HepG2 (cell line): ENCODE results near the gene KLK14. TPM values are rescaled to one million over a fixed set of nuclear protein-coding genes. Genes with fewer than 3 reads are reported as not detected.

Source experiments
- ATAC-seq: fragments of 200-7000 bp; cut with Tn5 transposase; 3 replicates; pipeline ENCODE4 v1.9.1; 2020; ENCODE audit warnings: mild to moderate bottlenecking, moderate library complexity
- BruUV-seq: library from RNA; stranded (reverse); fragments of 400-500 nt; replicated peaks from 2 replicates; lab custom pipeline; 2021; lab: Mats Ljungman, UMichigan
- CTCF ChIA-PET: fragments of 300-600 bp; formaldehyde crosslinking; extraction: SDS; loops from one replicate; lab custom pipeline; 2021; ENCODE audit warnings: low total read pairs, inconsistent platforms, low intra/inter-chr PET ratio; lab: Yijun Ruan, JAX
- POLR2A ChIA-PET: fragments of 350-600 bp; sonication (Branson Sonifier 250); formaldehyde crosslinking; loops from one replicate; lab custom pipeline; 2020; ENCODE audit warnings: antibody characterized with exemption, inconsistent platforms; lab: Yijun Ruan, JAX
- DNase-seq: peaks from one replicate; pipeline ENCODE4 v3.0.0-alpha.2; 2015; ENCODE audit warnings: low spot score
- FAIRE-seq: peaks from 3 replicates; lab custom pipeline; 2011; peaks lifted over from hg19 to GRCh38; lab: Jason Lieb, UNC
- H2AFZ ChIP-seq: one replicate; pipeline ENCODE4 v1.6.1; 2011; ENCODE audit warnings: low read length, inconsistent platforms
- H3K27ac ChIP-seq: fragments of 300-600 bp; 3 replicates; pipeline ENCODE4 v1.8.0; 2011; ENCODE audit warnings: mixed run types, mild to moderate bottlenecking, mixed read lengths, low read length, inconsistent platforms; ENCODE audit not compliant: insufficient read depth; ENCODE audit errors: extremely low read length
- H3K27me3 ChIP-seq, 2 experiments: fragments of 200-600 bp in 1 of 2; 2 replicates in 1 of 2; 3 replicates in 1 of 2; pipeline versions ENCODE4 v1.6.0 to v1.8.0; 2011; ENCODE audit warnings: low read length in 2 of 2, mild to moderate bottlenecking in 2 of 2, moderate library complexity in 2 of 2, inconsistent platforms in 1 of 2; ENCODE audit not compliant: insufficient read depth in 2 of 2, control insufficient read depth in 1 of 2
- H3K36me3 ChIP-seq, 2 experiments: fragments of 200-600 bp in 1 of 2; replicated peaks in 1 of 2; 2 replicates in 1 of 2; 3 replicates in 1 of 2; pipeline versions ENCODE4 v1.5.1 to v1.8.0; 2011; ENCODE audit warnings: low read length in 2 of 2, inconsistent platforms in 1 of 2; ENCODE audit not compliant: insufficient read depth in 2 of 2, control insufficient read depth in 1 of 2
- H3K4me1 ChIP-seq: 2 replicates; pipeline ENCODE4 v1.5.1; 2012; ENCODE audit warnings: low read length, inconsistent platforms; ENCODE audit not compliant: insufficient read depth
- H3K4me2 ChIP-seq: 2 replicates; pipeline ENCODE4 v1.6.0; 2011; ENCODE audit warnings: low read depth, low read length, inconsistent platforms
- H3K4me3 ChIP-seq, 3 experiments: fragments of 200-600 bp in 1 of 3; sonication (generic), shearing (Covaris generic) in 1 of 3; replicated peaks in 1 of 3; 2 replicates each; pipeline ENCODE4 v1.5.1; 2011 to 2016; ENCODE audit warnings: low read length in 3 of 3, inconsistent platforms in 2 of 3, low read depth in 2 of 3, mild to moderate bottlenecking in 2 of 3, control low read depth in 1 of 3, mixed read lengths in 1 of 3; ENCODE audit not compliant: insufficient read depth in 1 of 3
- H3K79me2 ChIP-seq: one replicate; pipeline ENCODE4 v1.6.1; 2011; ENCODE audit warnings: low read length, inconsistent platforms; ENCODE audit not compliant: insufficient read depth
- H3K9ac ChIP-seq: 2 replicates; pipeline ENCODE4 v1.6.0; 2011; ENCODE audit warnings: mild to moderate bottlenecking, low read depth, low read length, inconsistent platforms; ENCODE audit not compliant: insufficient read depth
- H3K9me3 ChIP-seq: 2 replicates; pipeline ENCODE4 v1.5.1; 2012; ENCODE audit warnings: mild to moderate bottlenecking, low read length
- H4K20me1 ChIP-seq: 2 replicates; pipeline ENCODE4 v1.6.0; 2011; ENCODE audit warnings: inconsistent platforms, mild to moderate bottlenecking, low read length, moderate library complexity; ENCODE audit not compliant: insufficient read depth
- ARNT2 ChIP-seq: sonication (generic); formaldehyde crosslinking; IDR thresholded peaks from 2 replicates; pipeline ENCODE4 v1.8.0; 2022; ENCODE audit warnings: mild to moderate bottlenecking, low read depth, missing genetic modification reagents, moderate library complexity
- GFI1 ChIP-seq: sonication (generic); formaldehyde crosslinking; IDR thresholded peaks from 2 replicates; pipeline ENCODE4 v1.5.0; 2020; ENCODE audit warnings: missing genetic modification reagents, mild to moderate bottlenecking, borderline replicate concordance
- KDM2A ChIP-seq: sonication (generic); formaldehyde crosslinking; IDR thresholded peaks from 2 replicates; pipeline ENCODE4 v1.4.0; 2020; ENCODE audit warnings: low read depth, missing genetic modification reagents, borderline replicate concordance
- TAF1 ChIP-seq: sonication (generic); formaldehyde crosslinking; IDR thresholded peaks from 2 replicates; pipeline ENCODE4 v1.4.0; 2020; ENCODE audit warnings: missing genetic modification reagents
- ZNF317 ChIP-seq: sonication (generic); formaldehyde crosslinking; IDR thresholded peaks from 2 replicates; pipeline ENCODE4 v1.5.0; 2020; ENCODE audit warnings: mild to moderate bottlenecking, missing genetic modification reagents
- ZNF430 ChIP-seq: sonication (generic); formaldehyde crosslinking; IDR thresholded peaks from 2 replicates; pipeline ENCODE4 v1.9.0; 2021; ENCODE audit warnings: mild to moderate bottlenecking, missing genetic modification reagents
- ZNF556 ChIP-seq: sonication (generic); formaldehyde crosslinking; IDR thresholded peaks from 2 replicates; pipeline ENCODE4 v1.4.0; 2020; ENCODE audit warnings: mild to moderate bottlenecking, missing genetic modification reagents, borderline replicate concordance
- ZNF563 ChIP-seq: sonication (generic); formaldehyde crosslinking; IDR thresholded peaks from 2 replicates; pipeline ENCODE4 v1.8.0; 2022; ENCODE audit warnings: mild to moderate bottlenecking, moderate library complexity, missing genetic modification reagents
- ZNF619 ChIP-seq: sonication (generic); formaldehyde crosslinking; IDR thresholded peaks from 2 replicates; pipeline ENCODE4 v1.4.0; 2020; ENCODE audit warnings: mild to moderate bottlenecking, missing genetic modification reagents
- ZNF784 ChIP-seq: sonication (generic); formaldehyde crosslinking; IDR thresholded peaks from 2 replicates; pipeline ENCODE4 v1.5.1; 2020; ENCODE audit warnings: missing genetic modification reagents, mild to moderate bottlenecking, borderline replicate concordance
- WGBS: methylation state at CpG from one replicate; pipeline ENCODE4 v1.1.6; 2017; ENCODE audit warnings: low lambda C conversion rate; 5-methylcytosine and 5-hydroxymethylcytosine counted together
- in situ Hi-C: cut with HindIII; loops from 2 replicates; pipeline ENCODE4 v1.10.0; 2017; ENCODE audit warnings: low pct_unique_long_range_greater_than_20kb; ENCODE audit not compliant: extremely low pct_ligation_motif_present
- intact Hi-C: fragments of 100-400 bp; cut with micrococcal nuclease; formaldehyde crosslinking; loops from one replicate; pipeline ENCODE4 v1.10.0; 2022; ENCODE audit not compliant: unreplicated experiment
- polyA plus RNA-seq, 8 experiments: library from polyadenylated mRNA; depleted of rRNA in 3 of 8; stranded (reverse) in 7 of 8; unstranded in 1 of 8; fragments of >200 nt; fragmentation: Illumina TruSeq in 4 of 8; extraction: Trizol in 4 of 8; gene quantifications; 2 replicates each; pipeline versions ENCODE4 v1.2.1 to v1.2.3, GENCODE V29; 2011 to 2016; ENCODE audit warnings: low read depth in 4 of 8, missing spikeins in 1 of 8, mixed read lengths in 1 of 8; ENCODE audit not compliant: insufficient read depth in 1 of 8
- total RNA-seq, 5 experiments: library from RNA; depleted of rRNA; stranded (reverse); fragments of >200 nt; fragmentation: Illumina TruSeq; extraction: Trizol; gene quantifications; 2 replicates each; pipeline ENCODE4 v1.2.3, GENCODE V29; 2016; ENCODE audit warnings: low read depth in 1 of 5
- TF ChIP-seq, protein P1 (sequence below): sonication (generic); formaldehyde crosslinking; IDR thresholded peaks from 2 replicates; pipeline ENCODE4 v1.4.0; 2020; ENCODE audit warnings: missing genetic modification reagents
- TF ChIP-seq, protein P2 (sequence below): sonication (generic); formaldehyde crosslinking; IDR thresholded peaks from 2 replicates; pipeline ENCODE4 v1.4.0; 2020; ENCODE audit warnings: mild to moderate bottlenecking, missing genetic modification reagents
- TF ChIP-seq, protein P3 (sequence below): sonication (generic); formaldehyde crosslinking; IDR thresholded peaks from 2 replicates; pipeline ENCODE4 v1.5.0; 2020; ENCODE audit warnings: mild to moderate bottlenecking, missing genetic modification reagents

The KLK14 gene
- total and polyA plus RNA-seq, 2 of the 13 experiments (the other 11 are each of a cell fraction or from before 2014, with no cell fraction given): not detected

- CTCF ChIA-PET: no interaction called here
- H3K4me3 ChIP-seq: no peak overlapping the region
- FAIRE-seq: no peak
- no peak for TF ChIP-seq TAF1
- TF ChIP-seq, protein P1, sequence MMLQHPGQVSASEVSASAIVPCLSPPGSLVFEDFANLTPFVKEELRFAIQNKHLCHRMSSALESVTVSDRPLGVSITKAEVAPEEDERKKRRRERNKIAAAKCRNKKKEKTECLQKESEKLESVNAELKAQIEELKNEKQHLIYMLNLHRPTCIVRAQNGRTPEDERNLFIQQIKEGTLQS: no peak
- no peak for TF ChIP-seq KDM2A
- no peak for TF ChIP-seq ZNF563 (CRISPR knock-in tag)
- no peak for TF ChIP-seq ZNF784 (CRISPR knock-in tag)
- no peak for TF ChIP-seq ZNF619 (CRISPR knock-in tag)
- TF ChIP-seq, protein P2, sequence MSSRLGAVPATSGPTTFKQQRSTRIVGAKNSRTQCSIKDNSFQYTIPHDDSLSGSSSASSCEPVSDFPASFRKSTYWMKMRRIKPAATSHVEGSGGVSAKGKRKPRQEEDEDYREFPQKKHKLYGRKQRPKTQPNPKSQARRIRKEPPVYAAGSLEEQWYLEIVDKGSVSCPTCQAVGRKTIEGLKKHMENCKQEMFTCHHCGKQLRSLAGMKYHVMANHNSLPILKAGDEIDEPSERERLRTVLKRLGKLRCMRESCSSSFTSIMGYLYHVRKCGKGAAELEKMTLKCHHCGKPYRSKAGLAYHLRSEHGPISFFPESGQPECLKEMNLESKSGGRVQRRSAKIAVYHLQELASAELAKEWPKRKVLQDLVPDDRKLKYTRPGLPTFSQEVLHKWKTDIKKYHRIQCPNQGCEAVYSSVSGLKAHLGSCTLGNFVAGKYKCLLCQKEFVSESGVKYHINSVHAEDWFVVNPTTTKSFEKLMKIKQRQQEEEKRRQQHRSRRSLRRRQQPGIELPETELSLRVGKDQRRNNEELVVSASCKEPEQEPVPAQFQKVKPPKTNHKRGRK (CRISPR knock-in tag): no peak
- TF ChIP-seq ZNF317 (CRISPR knock-in tag): no peak
- no peak for TF ChIP-seq ZNF430 (CRISPR knock-in tag)
- TF ChIP-seq GFI1 (CRISPR knock-in tag): no peak
- TF ChIP-seq, protein P3, sequence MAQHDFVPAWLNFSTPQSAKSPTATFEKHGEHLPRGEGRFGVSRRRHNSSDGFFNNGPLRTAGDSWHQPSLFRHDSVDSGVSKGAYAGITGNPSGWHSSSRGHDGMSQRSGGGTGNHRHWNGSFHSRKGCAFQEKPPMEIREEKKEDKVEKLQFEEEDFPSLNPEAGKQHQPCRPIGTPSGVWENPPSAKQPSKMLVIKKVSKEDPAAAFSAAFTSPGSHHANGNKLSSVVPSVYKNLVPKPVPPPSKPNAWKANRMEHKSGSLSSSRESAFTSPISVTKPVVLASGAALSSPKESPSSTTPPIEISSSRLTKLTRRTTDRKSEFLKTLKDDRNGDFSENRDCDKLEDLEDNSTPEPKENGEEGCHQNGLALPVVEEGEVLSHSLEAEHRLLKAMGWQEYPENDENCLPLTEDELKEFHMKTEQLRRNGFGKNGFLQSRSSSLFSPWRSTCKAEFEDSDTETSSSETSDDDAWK (CRISPR knock-in tag): no peak
- no peak for TF ChIP-seq ZNF556 (CRISPR knock-in tag)
- TF ChIP-seq ARNT2 (CRISPR knock-in tag): no peak
- intact Hi-C loops: no loop called here
- peaks cover 1 to 4% of the 10 kb centered on the region in 2 experiments; a peak in 3 of 5 replicates for H3K27me3 ChIP-seq
- no peak for ATAC-seq
- in situ Hi-C loops: loop anchor here (5.0 to 25.0 kb wide), 2 partner anchors 72 to 152 kb away; partner anchors contain the start of gene KLK10
- no TSS peak for BruUV-seq
- no peak overlapping the region for H3K9ac ChIP-seq
- POLR2A ChIA-PET: no interaction called here
- no peaks in the 10 kb centered on the region for H4K20me1 ChIP-seq
- no peaks in the 10 kb centered on the region for H3K9me3 ChIP-seq
- no peak overlapping the region for H3K4me2 ChIP-seq
- no peak overlapping the region for H3K27ac ChIP-seq
- 71% methylated on average over 17 of the region's 17 CpGs for WGBS
- no peaks in the 10 kb centered on the region for H3K36me3 ChIP-seq
- no peak for DNase-seq
- peaks cover 17% of the 10 kb centered on the region for H3K4me1 ChIP-seq
- H3K79me2 ChIP-seq: no peaks in the 10 kb centered on the region
- no peak overlapping the region for H2AFZ ChIP-seq
Observed at GRCh38 chr19:51089786-51090185, 7.1 kb upstream of the KLK14 start.
